HFFc6 (cell line): ENCODE data around the gene DOCK11. TPM values are rescaled to one million over a fixed set of nuclear protein-coding genes. Genes with fewer than 3 reads are reported as not detected.
A peak's percentile ranks its signal among the peaks of the same experiment; 100 is the strongest.

Experiments
- DNase-seq: peaks from one replicate; pipeline ENCODE4 v3.0.0-alpha.2; 2018
- H3K27ac Mint-ChIP-seq: 2 replicates; pipeline ENCODE4 v1.8.0; 2020; ENCODE audit warnings: mild to moderate bottlenecking, mixed read lengths
- H3K27me3 Mint-ChIP-seq: 2 replicates; pipeline ENCODE4 v1.8.0; 2021; ENCODE audit warnings: mild to moderate bottlenecking, moderate library complexity, mixed read lengths; ENCODE audit not compliant: insufficient read depth
- H3K36me3 Mint-ChIP-seq: 2 replicates; pipeline ENCODE4 v1.8.0; 2021; ENCODE audit warnings: low read depth, mixed read lengths
- H3K4me1 Mint-ChIP-seq: 2 replicates; pipeline ENCODE4 v1.8.0; 2020; ENCODE audit warnings: low read depth, mixed read lengths
- H3K4me3 Mint-ChIP-seq: 2 replicates; pipeline ENCODE4 v1.8.0; 2020; ENCODE audit warnings: mild to moderate bottlenecking, moderate library complexity, mixed read lengths
- H3K9me3 Mint-ChIP-seq: 2 replicates; pipeline ENCODE4 v1.8.0; 2020; ENCODE audit warnings: mild to moderate bottlenecking, mixed read lengths
- total RNA-seq, 6 experiments: library from RNA; stranded (reverse); fragmentation: NEBNext Ultra II Directional; extraction: Animal tissue kit (Norgen Biotek cat#: 25700); gene quantifications; 2 replicates in 1 of 6; 3 replicates in 5 of 6; pipeline ENCODE4 v1.2.3, GENCODE V29; 2021
- TF ChIP-seq, protein P1 (sequence below): fragments of 200-600 bp; sonication (generic); IDR thresholded peaks from 2 replicates; pipeline ENCODE4 v1.5.0; 2021; ENCODE audit warnings: antibody characterized with exemption, mild to moderate bottlenecking

Gene DOCK11
- total RNA-seq, 6 experiments from 2014 or later, result 16.2 to 18.2 (median 17.7) TPM

DNA sequence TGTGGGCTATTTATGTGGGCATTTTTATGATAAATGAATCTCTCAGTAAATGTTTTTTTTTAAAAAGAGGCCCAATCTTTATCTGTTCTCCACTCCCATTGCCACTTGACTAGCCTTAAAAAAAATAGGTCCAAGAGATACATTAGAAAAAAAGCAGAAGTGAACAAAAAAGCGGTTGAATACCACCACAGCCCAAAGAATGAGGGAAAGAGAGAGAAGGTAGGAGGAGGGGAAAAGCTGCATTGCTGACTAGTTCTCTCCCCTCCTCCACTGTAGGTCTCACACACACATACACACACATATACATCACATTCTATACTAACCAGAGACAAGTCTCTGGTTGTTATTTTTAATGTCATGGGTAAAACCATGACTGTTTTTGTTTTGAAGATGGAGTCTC, 136.0 kb downstream of the DOCK11 start:
- TF ChIP-seq, protein P1, sequence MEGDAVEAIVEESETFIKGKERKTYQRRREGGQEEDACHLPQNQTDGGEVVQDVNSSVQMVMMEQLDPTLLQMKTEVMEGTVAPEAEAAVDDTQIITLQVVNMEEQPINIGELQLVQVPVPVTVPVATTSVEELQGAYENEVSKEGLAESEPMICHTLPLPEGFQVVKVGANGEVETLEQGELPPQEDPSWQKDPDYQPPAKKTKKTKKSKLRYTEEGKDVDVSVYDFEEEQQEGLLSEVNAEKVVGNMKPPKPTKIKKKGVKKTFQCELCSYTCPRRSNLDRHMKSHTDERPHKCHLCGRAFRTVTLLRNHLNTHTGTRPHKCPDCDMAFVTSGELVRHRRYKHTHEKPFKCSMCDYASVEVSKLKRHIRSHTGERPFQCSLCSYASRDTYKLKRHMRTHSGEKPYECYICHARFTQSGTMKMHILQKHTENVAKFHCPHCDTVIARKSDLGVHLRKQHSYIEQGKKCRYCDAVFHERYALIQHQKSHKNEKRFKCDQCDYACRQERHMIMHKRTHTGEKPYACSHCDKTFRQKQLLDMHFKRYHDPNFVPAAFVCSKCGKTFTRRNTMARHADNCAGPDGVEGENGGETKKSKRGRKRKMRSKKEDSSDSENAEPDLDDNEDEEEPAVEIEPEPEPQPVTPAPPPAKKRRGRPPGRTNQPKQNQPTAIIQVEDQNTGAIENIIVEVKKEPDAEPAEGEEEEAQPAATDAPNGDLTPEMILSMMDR, result no peak
- no peaks in the 10 kb centered on the region for H3K4me1 Mint-ChIP-seq
- no peak overlapping the region for H3K4me3 Mint-ChIP-seq
- H3K36me3 Mint-ChIP-seq, result no peaks in the 10 kb centered on the region
- H3K9me3 Mint-ChIP-seq, result no peaks in the 10 kb centered on the region
- no peak for DNase-seq
- no peaks in the 10 kb centered on the region for H3K27me3 Mint-ChIP-seq
- no peak overlapping the region for H3K27ac Mint-ChIP-seq

DNA sequence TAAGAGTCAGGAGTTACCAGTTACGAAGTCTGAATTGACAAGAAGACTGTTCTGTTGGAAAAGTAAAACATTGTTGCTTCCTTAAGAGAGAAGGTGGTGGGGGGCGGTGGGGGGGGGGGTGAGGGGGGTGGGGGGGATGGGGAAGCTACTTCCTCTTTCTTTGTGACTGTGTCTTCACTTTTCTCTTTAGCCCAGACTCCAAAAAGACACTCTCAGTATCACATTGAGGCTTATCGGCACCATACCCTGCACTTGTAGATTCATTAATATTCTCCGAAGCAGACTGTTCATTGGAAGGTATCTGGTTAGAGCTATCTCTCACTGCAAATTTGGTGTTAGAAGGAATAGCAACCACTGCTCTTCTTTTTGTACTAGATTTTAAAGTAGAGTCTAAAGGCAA, 137.2 kb downstream of the DOCK11 start:
- Mint-ChIP-seq H3K4me1 (no peaks in the 10 kb centered on the region), H3K4me3 (no peak overlapping the region), H3K9me3 (no peaks in the 10 kb centered on the region), H3K27ac (no peak overlapping the region), H3K36me3 (no peaks in the 10 kb centered on the region), H3K27me3 (no peaks in the 10 kb centered on the region)
- TF ChIP-seq, protein P1, result no peak
- DNase-seq, result no peak

DNA sequence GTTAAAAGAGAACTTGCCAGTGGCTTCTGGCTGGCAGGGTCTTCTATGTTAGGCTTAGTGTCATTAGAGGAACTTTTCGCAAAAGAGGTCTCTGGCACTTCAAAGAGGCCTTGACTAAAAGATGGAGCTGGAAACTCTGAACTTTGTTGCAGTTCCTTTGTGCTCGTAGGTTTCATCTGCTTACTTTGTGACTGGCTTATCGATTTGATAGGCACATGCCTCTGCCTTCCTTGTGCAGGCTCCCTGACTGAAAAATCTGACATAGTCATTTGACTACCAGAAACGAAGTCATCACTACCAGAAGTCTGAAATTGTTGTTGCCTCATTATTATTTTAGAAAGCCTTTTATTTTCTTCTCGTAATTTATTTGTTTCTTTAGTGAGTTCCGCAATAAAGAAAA, 137.9 kb downstream of the DOCK11 start:
- no peaks in the 10 kb centered on the region for H3K27me3 Mint-ChIP-seq
- no peaks in the 10 kb centered on the region for H3K4me1 Mint-ChIP-seq
- H3K36me3 Mint-ChIP-seq, result no peaks in the 10 kb centered on the region
- no peak for DNase-seq
- H3K27ac Mint-ChIP-seq, result no peak overlapping the region
- no peak overlapping the region for H3K4me3 Mint-ChIP-seq
- TF ChIP-seq, protein P1, result no peak
- H3K9me3 Mint-ChIP-seq, result no peaks in the 10 kb centered on the region

DNA sequence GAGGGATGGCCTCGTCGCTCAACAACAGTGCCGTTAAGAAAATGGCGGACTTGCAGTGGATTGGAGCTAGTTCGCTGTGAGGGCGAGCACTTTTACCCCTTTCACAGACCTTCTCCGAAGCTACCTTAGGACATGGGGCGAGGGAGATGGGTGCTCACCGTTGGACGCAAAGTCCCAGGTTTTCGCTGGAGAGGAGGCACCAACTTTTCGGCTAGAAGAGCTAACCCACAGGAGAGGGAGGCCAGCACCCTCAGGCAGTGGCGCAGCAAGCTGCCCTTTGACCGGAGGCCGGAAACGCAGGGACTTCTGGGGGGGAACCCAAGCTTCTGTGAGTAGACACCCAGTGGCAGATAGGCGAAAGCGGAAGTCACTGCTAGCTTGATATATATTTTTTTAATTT, 138.7 kb downstream of the DOCK11 start:
- Mint-ChIP-seq H3K27me3 (no peaks in the 10 kb centered on the region), H3K4me1 (no peaks in the 10 kb centered on the region), H3K9me3 (no peaks in the 10 kb centered on the region), H3K36me3 (no peaks in the 10 kb centered on the region), H3K27ac (no peak overlapping the region), H3K4me3 (no peak overlapping the region)
- DNase-seq, result no peak
- TF ChIP-seq, protein P1, result no peak

DNA sequence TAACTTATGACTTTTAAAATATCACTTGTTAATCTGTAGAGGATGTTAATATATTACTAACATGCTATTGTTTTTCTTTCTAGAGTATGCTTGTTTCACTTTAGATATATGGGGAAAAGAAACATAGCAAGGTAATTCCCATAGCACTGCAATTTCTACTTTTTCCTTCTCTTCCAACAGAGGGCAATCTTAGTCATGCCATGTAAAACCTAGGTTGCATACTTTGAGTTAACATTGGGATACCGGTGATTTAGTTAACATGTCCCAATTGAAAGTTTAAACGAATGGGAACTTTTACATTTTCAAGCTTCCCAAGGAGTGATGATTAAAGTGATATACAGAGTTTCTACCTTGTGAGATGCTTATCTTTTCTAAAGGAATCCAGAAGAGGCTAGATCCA, 142.4 kb downstream of the DOCK11 start:
- Mint-ChIP-seq H3K27me3 (no peaks in the 10 kb centered on the region), H3K4me1 (no peaks in the 10 kb centered on the region), H3K9me3 (no peaks in the 10 kb centered on the region), H3K4me3 (no peak overlapping the region), H3K36me3 (no peaks in the 10 kb centered on the region), H3K27ac (no peak overlapping the region)
- no peak for DNase-seq
- TF ChIP-seq, protein P1, result peak; percentile 33

DNA sequence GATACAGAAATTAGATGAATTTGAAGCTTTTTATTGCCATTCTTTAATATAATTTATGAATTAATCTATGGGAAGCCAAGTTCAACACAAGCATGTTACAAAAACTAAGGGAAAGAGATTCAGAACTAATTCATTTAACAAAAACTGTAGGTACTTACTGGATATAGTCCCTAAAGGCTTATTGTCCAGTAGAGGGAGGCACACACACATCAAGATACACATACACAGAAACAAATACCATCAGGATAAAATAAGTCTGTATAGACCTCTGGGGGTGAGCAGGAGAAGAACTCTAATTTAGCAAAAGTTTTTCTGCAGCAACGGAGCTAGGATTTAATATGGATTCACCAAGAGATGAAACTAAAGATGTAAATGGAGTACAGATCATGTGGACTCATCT, 148.8 kb downstream of the DOCK11 start:
- H3K36me3 Mint-ChIP-seq, result no peaks in the 10 kb centered on the region
- peak overlapping the region; percentile 15 for H3K27ac Mint-ChIP-seq
- TF ChIP-seq, protein P1, result peak; percentile 73
- H3K4me1 Mint-ChIP-seq, result peaks cover 5% of the 10 kb centered on the region; the same call in 1 of the 2 replicates
- H3K9me3 Mint-ChIP-seq, result no peaks in the 10 kb centered on the region
- peak; percentile 45 for DNase-seq
- no peaks in the 10 kb centered on the region for H3K27me3 Mint-ChIP-seq
- H3K4me3 Mint-ChIP-seq, result no peak overlapping the region
